SK-N-MC (cell line): ENCODE data around the gene CLHC1.

Experiments
- EZH2 ChIP-seq: fragments of 200-600 bp; sonication (generic); IDR thresholded peaks from one replicate; pipeline ENCODE4 v1.6.1; 2017; ENCODE audit warnings: antibody characterized with exemption
- FOXP2 ChIP-seq: optimal IDR thresholded peaks from 2 replicates; pipeline ENCODE3; 2011; ENCODE audit warnings: mild to moderate bottlenecking, moderate library complexity; ENCODE audit not compliant: insufficient read depth; ENCODE audit errors: extremely low read length, control extremely low read depth
- POLR2AphosphoS5 ChIP-seq: IDR thresholded peaks from 2 replicates; pipeline ENCODE4 v1.6.1; 2012; ENCODE audit warnings: mild to moderate bottlenecking, low read depth, low read length, borderline replicate concordance

DNA sequence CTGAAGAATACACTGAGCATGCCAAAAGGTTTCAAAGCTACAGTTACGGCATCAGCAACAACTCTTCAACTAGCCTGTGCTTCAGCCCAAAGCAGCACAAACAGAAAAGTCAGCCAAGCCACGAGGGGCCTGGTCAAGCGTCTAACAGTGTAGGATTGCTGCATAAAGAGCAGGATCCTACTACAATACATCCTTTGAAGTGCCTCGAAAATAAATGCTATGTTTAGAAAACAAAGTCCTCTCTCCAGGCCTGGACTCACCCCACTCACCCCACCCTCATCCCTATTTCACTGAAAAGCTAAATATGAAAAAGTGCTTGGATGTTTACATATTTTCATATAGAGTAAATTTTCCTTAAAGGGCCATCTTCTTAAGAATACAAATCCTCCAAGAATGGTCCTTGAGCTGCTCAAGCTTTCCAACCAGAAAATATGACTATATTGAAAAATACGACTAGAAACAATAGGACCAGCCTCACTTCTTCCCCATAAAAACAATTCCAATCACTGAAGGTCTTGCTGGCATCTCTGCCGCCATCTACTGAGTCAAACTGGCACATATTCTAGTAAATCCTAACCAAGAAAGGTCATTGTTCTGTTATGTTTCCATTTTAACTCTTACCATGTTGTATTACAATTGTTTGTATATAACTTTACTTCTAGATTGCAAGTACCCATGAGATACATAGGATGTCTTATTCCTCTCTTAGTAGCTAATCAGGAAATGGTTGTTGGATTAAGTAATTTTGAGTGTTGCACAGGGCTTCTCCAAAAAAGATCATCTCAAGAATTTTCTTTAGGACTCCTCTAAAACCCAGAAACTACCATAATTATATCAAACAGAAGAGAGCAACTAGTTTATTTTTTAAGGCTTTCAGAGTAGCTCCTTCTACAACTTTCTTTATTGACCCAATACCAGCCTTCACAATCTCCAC, 63.6 kb downstream of the CLHC1 start:
- TF ChIP-seq EZH2 = no peak
- TF ChIP-seq POLR2AphosphoS5 = no peak
- no peak for TF ChIP-seq FOXP2
